Femur (tissue), 1 donor: ENCODE measurements around the gene PRDM13.
"Not testable (repeated sequence)": the region's sequence is repeated elsewhere in the genome, so short reads cannot be mapped to it uniquely, and the experiment has no call there.

ENCODE experiments used
- DNase-seq: peaks from one replicate; pipeline ENCODE4 v3.0.0-alpha.2; 2017

PRDM13 gene

GRCh38 chr6:99638358-99638757, 31.7 kb downstream of the PRDM13 start:
- not testable (repeated sequence) for DNase-seq

- no peak for DNase-seq
Measured at GRCh38 chr6:99641270-99641669, 34.6 kb downstream of the PRDM13 start.

- DNase-seq: no peak
Measured at GRCh38 chr6:99645986-99646385, 39.4 kb downstream of the PRDM13 start.

GRCh38 chr6:99650091-99650571, 43.5 kb downstream of the PRDM13 start:
- not testable (repeated sequence) for DNase-seq

- DNase-seq: no peak
Measured at GRCh38 chr6:99660206-99660605, 53.6 kb downstream of the PRDM13 start.

GRCh38 chr6:99661870-99662269, 55.2 kb downstream of the PRDM13 start:
- DNase-seq: no peak

GRCh38 chr6:99662616-99663015, 56.0 kb downstream of the PRDM13 start:
- no peak for DNase-seq
